HCT116 (cell line): Measurements from ENCODE around the gene KRT36. TPM values are rescaled to one million over a fixed set of nuclear protein-coding genes. Genes with fewer than 3 reads are reported as not detected.

ENCODE experiments used
- ATAC-seq: fragments of 200-7000 bp; cut with Tn5 transposase; 2 replicates; pipeline ENCODE4 v1.9.1; 2020; ENCODE audit warnings: mild to moderate bottlenecking, moderate library complexity
- BruUV-seq: library from RNA; stranded (reverse); fragments of 400-500 nt; replicated peaks from 2 replicates; lab custom pipeline; 2021; lab: Mats Ljungman, UMichigan
- CTCF ChIA-PET: fragments of 300-600 bp; sonication (Branson Sonifier 250); formaldehyde crosslinking; loops from one replicate; lab custom pipeline; 2021; ENCODE audit warnings: antibody characterized with exemption; lab: Charles Lee
- POLR2A ChIA-PET: fragments of 300-600, 350-600 bp; sonication (Branson Sonifier 250); formaldehyde crosslinking; loops from one replicate; lab custom pipeline; 2021; ENCODE audit warnings: antibody characterized with exemption; lab: Charles Lee
- RAD21 ChIA-PET, 2 experiments: fragments of 300-600 bp; sonication (Branson Sonifier 250); formaldehyde crosslinking; loops; one replicate each; lab custom pipeline; 2023; ENCODE audit warnings: low total read pairs in 2 of 2; ENCODE audit not compliant: uncharacterized antibody in 2 of 2, unreplicated experiment in 2 of 2, low non-redundant PET in 1 of 2; lab: Charles Lee
- DNase-seq: peaks from one replicate; pipeline ENCODE4 v3.0.0-alpha.2; 2010; ENCODE audit warnings: low read depth, low spot score
- H2AFZ ChIP-seq: fragments of 200-600 bp; shearing (Covaris generic), sonication (generic); 2 replicates; pipeline ENCODE4 v1.6.1; 2017; ENCODE audit warnings: low read depth, mixed run types, mixed read lengths, antibody characterized with exemption, low read length; ENCODE audit not compliant: poor library complexity, severe bottlenecking
- H3K27ac ChIP-seq: 2 replicates; pipeline ENCODE4 v1.5.1; 2012; ENCODE audit warnings: low read depth, low read length
- H3K27me3 ChIP-seq: fragments of 200-600 bp; sonication (generic); 2 replicates; pipeline ENCODE4 v1.6.1; 2016; ENCODE audit warnings: mixed run types, low read length, mixed read lengths; ENCODE audit not compliant: insufficient read depth
- H3K36me3 ChIP-seq, 2 experiments: fragments of 200-500 bp in 1 of 2; fragments of 200-600 bp in 1 of 2; sonication (Bioruptor generic) in 1 of 2; sonication (generic) in 1 of 2; 2 replicates each; pipeline versions ENCODE4 v1.5.1 to v1.6.1; 2014 to 2016; ENCODE audit warnings: low read length in 2 of 2, inconsistent platforms in 1 of 2, mixed read lengths in 1 of 2, mixed run types in 1 of 2; ENCODE audit not compliant: insufficient read depth in 2 of 2, control insufficient read depth in 1 of 2
- H3K4me1 ChIP-seq, 2 experiments: fragments of 200-600 bp in 1 of 2; sonication (generic) in 1 of 2; 2 replicates each; pipeline versions ENCODE4 v1.5.1 to v1.6.1; 2012 to 2017; ENCODE audit warnings: low read length in 2 of 2, inconsistent platforms in 1 of 2, mild to moderate bottlenecking in 1 of 2, mixed read lengths in 1 of 2, mixed run types in 1 of 2, moderate library complexity in 1 of 2; ENCODE audit not compliant: insufficient read depth in 2 of 2, control insufficient read depth in 1 of 2
- H3K4me2 ChIP-seq: fragments of 200-600 bp; sonication (generic); 2 replicates; pipeline ENCODE4 v1.6.1; 2017; ENCODE audit warnings: mixed run types, low read length, mixed read lengths
- H3K4me3 ChIP-seq, 2 experiments: fragments of 200-600 bp in 1 of 2; sonication (generic) in 1 of 2; replicated peaks in 1 of 2; 2 replicates each; pipeline ENCODE4 v1.5.1; 2011 to 2016; ENCODE audit warnings: low read length in 2 of 2, control low read depth in 1 of 2, low read depth in 1 of 2, mild to moderate bottlenecking in 1 of 2, mixed read lengths in 1 of 2, mixed run types in 1 of 2
- H3K79me2 ChIP-seq: fragments of 200-600 bp; sonication (generic); 2 replicates; pipeline ENCODE4 v1.6.1; 2017; ENCODE audit warnings: mild to moderate bottlenecking, mixed run types, low read length, moderate library complexity, mixed read lengths; ENCODE audit not compliant: insufficient read depth
- H3K9ac ChIP-seq: fragments of 200-600 bp; sonication (generic); 2 replicates; pipeline ENCODE4 v1.6.1; 2016; ENCODE audit warnings: low read length, mixed read lengths
- H3K9me2 ChIP-seq: fragments of 200-600 bp; sonication (generic), shearing (Covaris generic); 2 replicates; pipeline ENCODE4 v1.6.1; 2017; ENCODE audit warnings: mixed run types, mild to moderate bottlenecking, moderate library complexity; ENCODE audit not compliant: insufficient read depth
- H3K9me3 ChIP-seq, 2 experiments: fragments of 200-500 bp in 1 of 2; fragments of 200-600 bp in 1 of 2; sonication (Bioruptor generic) in 1 of 2; sonication (generic) in 1 of 2; 2 replicates each; pipeline ENCODE4 v1.6.1; 2014 to 2017; ENCODE audit warnings: low read length in 2 of 2, mixed read lengths in 2 of 2, inconsistent platforms in 1 of 2, low read depth in 1 of 2, mild to moderate bottlenecking in 1 of 2, mixed run types in 1 of 2, moderate library complexity in 1 of 2; ENCODE audit not compliant: control insufficient read depth in 1 of 2, insufficient read depth in 1 of 2
- H4K20me1 ChIP-seq: fragments of 200-600 bp; sonication (generic), shearing (Covaris generic); 2 replicates; pipeline ENCODE4 v1.6.1; 2017; ENCODE audit warnings: mixed run types, mild to moderate bottlenecking, moderate library complexity; ENCODE audit not compliant: insufficient read depth
- CEBPB ChIP-seq: IDR thresholded peaks from 2 replicates; pipeline ENCODE4 v1.6.1; 2012; ENCODE audit warnings: low read depth
- EGR1 ChIP-seq: IDR thresholded peaks from 2 replicates; pipeline ENCODE4 v1.6.1; 2012; ENCODE audit warnings: low read depth
- ELF1 ChIP-seq: IDR thresholded peaks from 2 replicates; pipeline ENCODE4 v1.6.1; 2012; ENCODE audit warnings: low read depth, borderline replicate concordance
- FOSL1 ChIP-seq: IDR thresholded peaks from 2 replicates; pipeline ENCODE4 v1.6.1; 2012; ENCODE audit warnings: low read depth
- JUND ChIP-seq: IDR thresholded peaks from 2 replicates; pipeline ENCODE4 v1.6.1; 2012
- POLR2A ChIP-seq: IDR thresholded peaks from 2 replicates; pipeline ENCODE4 v1.7.0; 2011; ENCODE audit warnings: borderline replicate concordance; ENCODE audit not compliant: insufficient read depth, insufficient read length; ENCODE audit errors: extremely low read depth
- POLR2AphosphoS5 ChIP-seq: IDR thresholded peaks from 2 replicates; pipeline ENCODE4 v1.6.1; 2011; ENCODE audit warnings: mild to moderate bottlenecking, low read depth, low read length, moderate library complexity
- SP1 ChIP-seq: IDR thresholded peaks from 2 replicates; pipeline ENCODE4 v1.6.1; 2012; ENCODE audit warnings: low read depth
- SRF ChIP-seq: IDR thresholded peaks from 2 replicates; pipeline ENCODE4 v1.6.1; 2012; ENCODE audit warnings: low read depth
- TCF7L2 ChIP-seq: IDR thresholded peaks from 2 replicates; pipeline ENCODE4 v1.7.0; 2011; ENCODE audit warnings: borderline replicate concordance, inconsistent platforms; ENCODE audit not compliant: insufficient read depth, insufficient read length; ENCODE audit errors: extremely low read depth
- YY1 ChIP-seq: IDR thresholded peaks from 2 replicates; pipeline ENCODE4 v1.6.1; 2011; ENCODE audit warnings: low read length, low read depth, moderate library complexity, mild to moderate bottlenecking; ENCODE audit not compliant: insufficient replicate concordance; ENCODE audit errors: extremely low read depth
- ZFX ChIP-seq: fragments of 450-650 bp; IDR thresholded peaks from 2 replicates; pipeline ENCODE4 v1.6.1; 2017
- ZNF274 ChIP-seq: fragments of 200-500 bp; sonication (Bioruptor generic); IDR thresholded peaks from 2 replicates; pipeline ENCODE4 v1.6.1; 2014; ENCODE audit warnings: mild to moderate bottlenecking, low read depth, low read length, inconsistent platforms
- intact Hi-C: fragments of 100-400 bp; cut with micrococcal nuclease; formaldehyde crosslinking; loops from 2 replicates; pipeline ENCODE4 v1.10.0; 2022
- total RNA-seq: library from RNA; stranded (reverse); gene quantifications from one replicate; pipeline ENCODE4 v1.2.1, GENCODE V29; 2021; ENCODE audit not compliant: unreplicated experiment
- TF ChIP-seq, protein P1 (sequence below): IDR thresholded peaks from 2 replicates; pipeline ENCODE4 v1.6.1; 2012
- TF ChIP-seq, protein P2 (sequence below): IDR thresholded peaks from 2 replicates; pipeline ENCODE4 v1.6.1; 2011; ENCODE audit warnings: mild to moderate bottlenecking, low read length, moderate library complexity; ENCODE audit not compliant: insufficient replicate concordance; ENCODE audit errors: extremely low read depth

KRT36 gene
- total RNA-seq, 1 experiment from 2014 or later = not detected

DNA sequence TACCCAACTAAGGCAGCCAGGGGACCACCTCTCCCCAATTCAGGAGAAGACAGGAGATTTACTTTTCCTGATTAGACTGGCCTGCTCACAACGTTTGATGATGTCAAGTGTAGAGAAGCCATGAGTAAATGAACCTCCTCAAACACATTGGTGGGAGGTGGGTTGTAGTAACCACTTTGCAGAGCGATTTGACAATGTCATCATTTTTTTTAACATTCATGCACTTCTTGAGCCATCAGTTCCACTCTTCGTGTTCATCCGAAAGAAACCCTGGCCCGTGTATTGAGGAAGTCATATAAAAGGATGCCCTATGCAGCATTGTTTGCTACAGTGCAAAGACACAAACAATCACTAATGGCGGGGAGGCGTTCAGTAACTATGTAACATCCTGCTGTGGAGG lies 43.9 kb upstream of the KRT36 start (continued):
- TF ChIP-seq ELF1 (no peak), EGR1 (no peak), ZFX (no peak), ZNF274 (no peak)
- TF ChIP-seq, protein P1, sequence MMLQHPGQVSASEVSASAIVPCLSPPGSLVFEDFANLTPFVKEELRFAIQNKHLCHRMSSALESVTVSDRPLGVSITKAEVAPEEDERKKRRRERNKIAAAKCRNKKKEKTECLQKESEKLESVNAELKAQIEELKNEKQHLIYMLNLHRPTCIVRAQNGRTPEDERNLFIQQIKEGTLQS = no peak

DNA sequence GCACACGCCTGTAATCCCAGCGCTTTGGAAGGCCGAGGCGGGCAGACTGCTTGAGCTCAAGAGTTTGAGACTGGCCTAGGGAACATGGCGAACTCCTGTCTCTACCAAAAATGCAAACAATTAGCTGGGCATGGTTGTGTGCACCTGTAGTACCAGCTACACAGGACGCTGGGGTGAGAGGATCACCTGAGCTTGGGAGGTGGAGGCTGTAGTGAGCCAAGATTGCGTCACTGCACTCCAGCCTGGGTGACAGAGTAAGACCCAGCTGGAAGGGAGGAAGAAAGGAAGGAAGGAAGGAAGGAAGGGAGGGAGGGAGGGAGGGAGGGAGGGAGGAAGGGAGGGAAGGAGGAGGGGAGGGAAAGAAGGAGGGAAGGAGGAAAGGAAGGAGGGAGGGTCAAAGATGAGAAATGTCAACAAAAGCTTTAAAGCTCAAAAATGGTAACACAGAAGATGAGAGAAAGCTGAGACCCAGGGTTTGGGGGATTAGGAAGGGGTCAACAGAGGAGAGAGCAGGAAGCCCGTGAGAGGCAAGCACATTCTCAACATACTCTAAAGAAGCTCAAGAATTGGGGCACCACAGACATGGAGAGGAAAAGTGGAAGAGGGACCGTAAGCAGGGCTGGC lies 43.3 kb upstream of the KRT36 start:
- Histone ChIP-seq H3K9me3 (no peaks in the 10 kb centered on the region), H3K4me2 (no peak overlapping the region), H3K79me2 (peaks cover 14% of the 10 kb centered on the region; the same call in 1 of the 2 replicates), H3K9me2 (no peaks in the 10 kb centered on the region), H2AFZ (no peak overlapping the region), H3K27me3 (no peaks in the 10 kb centered on the region), H3K4me1 (peaks cover 41 to 80% of the 10 kb centered on the region in 2 experiments), H3K36me3 (no peaks in the 10 kb centered on the region), H3K9ac (no peak overlapping the region), H4K20me1 (no peaks in the 10 kb centered on the region), H3K27ac (no peak overlapping the region), H3K4me3 (no peak overlapping the region)
- ChIA-PET RAD21 (no interaction called here), POLR2A (interaction anchor here (1.1 to 2.5 kb wide), 5 partner anchors 9 to 155 kb away, joined by 3 to 10 read pairs (median 5); partner anchors contain the start of gene EIF1), CTCF (interaction anchor here (0.7 to 1.5 kb wide), 3 partner anchors 16 to 130 kb away, joined by 3 to 7 read pairs (median 3); no protein-coding TSS in a partner anchor)
- TF ChIP-seq CEBPB (peak; percentile 78), ZNF274 (no peak)
- DNase-seq (no peak), ATAC-seq (no peak)
- BruUV-seq = no TSS peak
- intact Hi-C loops = no loop called here

DNA sequence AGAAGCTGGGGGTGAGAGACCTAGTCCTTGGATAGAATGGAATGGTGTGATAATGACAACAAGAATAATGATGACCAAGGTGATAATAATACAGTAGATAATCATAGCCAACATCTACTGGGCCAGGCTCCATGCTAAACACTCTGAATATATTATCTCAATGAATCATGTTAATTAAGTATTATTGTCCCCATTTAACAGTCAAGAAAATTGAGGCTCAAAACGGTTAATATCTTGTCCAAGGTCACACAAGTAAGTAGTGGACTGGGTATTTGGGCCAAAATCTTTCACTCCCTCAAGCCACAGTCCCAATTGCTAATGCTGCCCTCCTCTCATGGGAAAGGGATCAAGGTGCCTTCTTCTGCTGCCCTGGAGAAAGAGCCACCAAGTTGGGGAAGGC lies 42.3 kb upstream of the KRT36 start:
- no TSS peak for BruUV-seq
- Histone ChIP-seq H3K4me3 (no peak overlapping the region), H3K9me3 (no peaks in the 10 kb centered on the region), H4K20me1 (no peaks in the 10 kb centered on the region; the same call in 1 of the 2 replicates), H3K9me2 (no peaks in the 10 kb centered on the region), H3K9ac (no peak overlapping the region), H3K27ac (no peak overlapping the region), H3K36me3 (peaks cover 0 to 9% of the 10 kb centered on the region in 2 experiments; a peak in 3 of 4 replicates), H3K27me3 (no peaks in the 10 kb centered on the region), H3K4me1 (peaks cover 41 to 74% of the 10 kb centered on the region in 2 experiments), H2AFZ (no peak overlapping the region), H3K4me2 (no peak overlapping the region), H3K79me2 (peaks cover 25% of the 10 kb centered on the region)
- DNase-seq = no peak
- ChIA-PET POLR2A (interaction anchor here (1.1 to 2.5 kb wide), 5 partner anchors 10 to 156 kb away, joined by 3 to 10 read pairs (median 5); partner anchors contain the start of gene EIF1), CTCF (no interaction called here), RAD21 (no interaction called here)
- ATAC-seq = no peak
- intact Hi-C loops = no loop called here
- TF ChIP-seq YY1 = no peak
- TF ChIP-seq TCF7L2 = no peak
- TF ChIP-seq SP1 = no peak
- TF ChIP-seq POLR2AphosphoS5 = no peak
- no peak for TF ChIP-seq ELF1
- no peak for TF ChIP-seq POLR2A
- TF ChIP-seq, protein P2, sequence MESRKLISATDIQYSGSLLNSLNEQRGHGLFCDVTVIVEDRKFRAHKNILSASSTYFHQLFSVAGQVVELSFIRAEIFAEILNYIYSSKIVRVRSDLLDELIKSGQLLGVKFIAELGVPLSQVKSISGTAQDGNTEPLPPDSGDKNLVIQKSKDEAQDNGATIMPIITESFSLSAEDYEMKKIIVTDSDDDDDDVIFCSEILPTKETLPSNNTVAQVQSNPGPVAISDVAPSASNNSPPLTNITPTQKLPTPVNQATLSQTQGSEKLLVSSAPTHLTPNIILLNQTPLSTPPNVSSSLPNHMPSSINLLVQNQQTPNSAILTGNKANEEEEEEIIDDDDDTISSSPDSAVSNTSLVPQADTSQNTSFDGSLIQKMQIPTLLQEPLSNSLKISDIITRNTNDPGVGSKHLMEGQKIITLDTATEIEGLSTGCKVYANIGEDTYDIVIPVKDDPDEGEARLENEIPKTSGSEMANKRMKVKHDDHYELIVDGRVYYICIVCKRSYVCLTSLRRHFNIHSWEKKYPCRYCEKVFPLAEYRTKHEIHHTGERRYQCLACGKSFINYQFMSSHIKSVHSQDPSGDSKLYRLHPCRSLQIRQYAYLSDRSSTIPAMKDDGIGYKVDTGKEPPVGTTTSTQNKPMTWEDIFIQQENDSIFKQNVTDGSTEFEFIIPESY = no peak
- no peak for TF ChIP-seq FOSL1
- TF ChIP-seq JUND = no peak
- TF ChIP-seq SRF = no peak
- TF ChIP-seq ZFX = no peak
